ENCODE data around the gene UNC45A.

UNC45A gene

DNA sequence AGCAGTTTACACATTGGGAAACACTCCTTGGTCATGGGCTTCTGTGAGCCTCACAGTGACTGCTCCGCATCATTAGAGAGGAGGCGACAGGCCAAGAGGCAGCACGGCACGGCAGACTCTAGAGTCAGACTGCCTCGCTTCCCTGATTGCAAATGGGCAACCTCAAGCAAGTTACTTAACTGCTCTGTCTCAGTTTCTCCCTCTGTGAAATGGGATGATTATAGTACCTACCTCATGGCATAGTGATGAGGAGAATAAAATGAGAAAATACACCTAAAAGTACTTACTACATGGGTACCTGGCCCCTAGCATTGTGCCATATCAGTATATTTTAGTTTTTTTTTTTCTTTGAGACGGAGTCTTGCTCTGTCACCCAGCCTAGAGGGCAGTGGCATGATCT lies 15.6 kb downstream of the UNC45A start:
- H3K36me3 Mint-ChIP-seq (ENCODE audit: low read depth) = peaks cover 90% of the 10 kb centered on the region
- no peak overlapping the region for H3K27ac Mint-ChIP-seq
- no peak overlapping the region for H3K4me3 Mint-ChIP-seq
- no peaks in the 10 kb centered on the region for H3K9me3 Mint-ChIP-seq
- intact Hi-C loops (cut with micrococcal nuclease) = loop anchor here (10.0 kb wide), 1 partner anchor 324 kb away; no protein-coding TSS in a partner anchor
- no peaks in the 10 kb centered on the region for H3K27me3 Mint-ChIP-seq
- peaks cover 44% of the 10 kb centered on the region for H3K4me1 Mint-ChIP-seq (ENCODE audit: low read depth)

DNA sequence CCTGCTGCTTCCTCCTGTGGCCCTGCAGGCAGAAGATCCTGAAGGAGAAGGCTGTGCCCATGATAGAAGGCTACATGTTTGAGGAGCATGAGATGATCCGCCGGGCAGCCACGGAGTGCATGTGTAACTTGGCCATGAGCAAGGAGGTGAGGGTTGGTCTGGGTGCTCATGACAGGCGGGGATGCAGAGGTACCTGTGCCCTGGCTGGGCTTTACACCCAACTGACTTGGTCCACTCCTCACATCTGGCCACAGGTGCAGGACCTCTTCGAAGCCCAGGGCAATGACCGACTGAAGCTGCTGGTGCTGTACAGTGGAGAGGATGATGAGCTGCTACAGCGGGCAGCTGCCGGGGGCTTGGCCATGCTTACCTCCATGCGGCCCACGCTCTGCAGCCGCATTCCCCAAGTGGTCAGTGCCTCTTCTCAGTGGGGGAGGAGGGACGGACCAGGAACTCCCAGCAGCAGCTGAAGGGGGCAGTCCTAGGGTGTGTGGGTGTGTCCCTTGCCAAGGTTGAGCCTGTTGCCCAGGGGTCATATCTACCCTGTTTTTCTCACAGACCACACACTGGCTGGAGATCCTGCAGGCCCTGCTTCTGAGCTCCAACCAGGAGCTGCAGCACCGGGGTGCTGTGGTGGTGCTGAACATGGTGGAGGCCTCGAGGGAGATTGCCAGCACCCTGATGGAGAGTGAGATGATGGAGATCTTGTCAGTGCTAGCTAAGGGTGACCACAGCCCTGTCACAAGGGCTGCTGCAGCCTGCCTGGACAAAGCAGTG lies 18.0 kb downstream of the UNC45A start:
- H3K27ac Mint-ChIP-seq = peak overlapping the region; percentile 98
- peaks cover 75% of the 10 kb centered on the region for H3K36me3 Mint-ChIP-seq (ENCODE audit: low read depth)
- H3K4me1 Mint-ChIP-seq (ENCODE audit: low read depth) = peaks cover 49% of the 10 kb centered on the region
- no peaks in the 10 kb centered on the region for H3K27me3 Mint-ChIP-seq
- H3K4me3 Mint-ChIP-seq = no peak overlapping the region
- intact Hi-C loops (cut with micrococcal nuclease) = loop anchor here (10.0 kb wide), 1 partner anchor 322 kb away; no protein-coding TSS in a partner anchor
- no peaks in the 10 kb centered on the region for H3K9me3 Mint-ChIP-seq

DNA sequence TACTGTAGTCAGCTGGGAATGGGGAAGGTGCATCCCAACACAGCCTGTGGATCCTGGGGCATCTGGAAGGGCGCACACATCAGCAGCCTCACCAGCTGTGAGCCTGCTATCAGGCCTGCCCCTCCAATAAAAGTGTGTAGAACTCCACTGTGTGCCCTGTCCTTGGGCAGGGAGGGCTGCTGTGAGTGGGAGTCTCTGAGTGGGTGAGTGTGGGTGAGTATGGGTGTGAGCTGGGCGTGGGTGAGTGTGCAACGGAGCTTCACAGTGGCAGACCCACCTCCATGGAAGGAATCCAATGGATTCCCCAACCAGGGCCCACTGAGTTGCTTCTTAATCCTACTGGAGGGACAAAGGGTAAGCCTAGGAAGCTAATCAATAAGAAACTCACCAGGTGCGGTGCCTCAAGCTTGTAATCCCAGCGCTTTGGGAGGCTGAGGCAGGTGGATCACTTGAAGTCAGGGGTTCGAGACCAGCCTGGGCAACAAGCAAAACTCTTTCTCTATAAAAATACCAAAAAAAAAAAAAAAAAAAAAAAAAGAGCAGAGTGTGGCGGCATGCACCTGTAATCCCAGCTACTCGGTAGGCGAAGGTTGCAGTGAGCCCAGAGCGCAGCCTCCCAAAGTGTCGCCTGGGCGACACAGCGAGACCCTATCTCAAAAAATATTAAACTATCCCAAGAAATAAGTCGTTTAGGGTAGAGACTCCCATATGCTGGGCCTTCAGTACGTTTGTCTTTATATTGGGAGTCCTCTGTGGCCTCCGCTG lies 19.0 kb downstream of the UNC45A start:
- Mint-ChIP-seq H3K4me3 (peak overlapping the region; percentile 88), H3K27ac (peak overlapping the region; percentile 98), H3K9me3 (no peaks in the 10 kb centered on the region), H3K36me3 (ENCODE audit: low read depth) (peaks cover 65% of the 10 kb centered on the region), H3K27me3 (no peaks in the 10 kb centered on the region), H3K4me1 (ENCODE audit: low read depth) (peaks cover 39% of the 10 kb centered on the region)
- intact Hi-C loops (cut with micrococcal nuclease) = loop anchor here (2.0 to 10.0 kb wide), 2 partner anchors 41 to 321 kb away; partner anchors contain the start of gene PRC1

DNA sequence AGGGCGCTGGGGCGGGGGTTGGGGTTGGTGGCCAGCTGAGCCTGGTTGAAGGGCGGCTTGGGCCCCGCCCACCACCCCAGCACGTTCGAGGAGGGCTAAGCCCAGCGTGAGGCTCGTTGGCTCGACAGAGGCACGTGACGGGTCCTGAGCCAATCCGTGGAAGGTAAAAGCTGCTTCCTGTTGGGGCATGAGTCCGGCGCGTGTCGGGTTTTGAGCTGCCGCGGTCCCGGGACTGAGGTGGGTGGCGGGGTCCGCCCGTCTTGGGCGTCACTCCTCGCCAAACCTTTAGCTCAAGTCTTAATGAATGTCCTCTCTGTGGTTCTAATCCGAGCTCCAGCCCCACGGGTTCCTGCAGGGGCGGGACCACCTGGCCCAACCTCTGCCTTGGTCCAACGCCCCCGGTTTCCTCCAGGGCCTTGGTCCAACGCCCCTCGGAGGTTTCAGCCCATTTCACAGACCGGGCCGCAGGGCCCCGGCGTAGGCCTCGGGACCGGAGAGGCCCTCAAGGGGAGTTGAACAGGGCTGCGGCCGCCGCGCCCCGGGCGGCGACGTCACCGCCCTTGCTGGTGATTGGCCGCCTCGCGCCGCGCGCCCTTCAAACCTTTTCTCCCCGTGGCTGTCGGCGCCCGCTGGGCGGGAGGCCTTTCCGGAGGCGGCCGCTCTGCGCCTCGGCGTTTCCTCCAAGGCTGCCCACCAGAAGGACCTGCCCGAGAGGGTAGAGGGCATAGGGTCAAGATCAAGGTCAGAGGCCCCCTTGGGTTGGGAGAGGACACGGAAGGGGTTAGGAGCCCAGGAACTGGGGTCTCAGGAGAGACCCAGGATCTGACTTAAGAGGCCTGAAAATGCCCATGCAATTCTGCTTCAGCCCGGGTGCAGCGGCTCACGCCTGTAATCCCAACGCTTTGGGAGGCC lies 19.9 kb downstream of the UNC45A start, which contains the start of gene RCCD1:
TSS of gene RCCD1 (plus strand) at position 173 of the 912 bp plus-strand sequence. CDS start 1,851 bp downstream, outside the sequence.
- H3K36me3 Mint-ChIP-seq (ENCODE audit: low read depth) = peaks cover 65% of the 10 kb centered on the region

DNA sequence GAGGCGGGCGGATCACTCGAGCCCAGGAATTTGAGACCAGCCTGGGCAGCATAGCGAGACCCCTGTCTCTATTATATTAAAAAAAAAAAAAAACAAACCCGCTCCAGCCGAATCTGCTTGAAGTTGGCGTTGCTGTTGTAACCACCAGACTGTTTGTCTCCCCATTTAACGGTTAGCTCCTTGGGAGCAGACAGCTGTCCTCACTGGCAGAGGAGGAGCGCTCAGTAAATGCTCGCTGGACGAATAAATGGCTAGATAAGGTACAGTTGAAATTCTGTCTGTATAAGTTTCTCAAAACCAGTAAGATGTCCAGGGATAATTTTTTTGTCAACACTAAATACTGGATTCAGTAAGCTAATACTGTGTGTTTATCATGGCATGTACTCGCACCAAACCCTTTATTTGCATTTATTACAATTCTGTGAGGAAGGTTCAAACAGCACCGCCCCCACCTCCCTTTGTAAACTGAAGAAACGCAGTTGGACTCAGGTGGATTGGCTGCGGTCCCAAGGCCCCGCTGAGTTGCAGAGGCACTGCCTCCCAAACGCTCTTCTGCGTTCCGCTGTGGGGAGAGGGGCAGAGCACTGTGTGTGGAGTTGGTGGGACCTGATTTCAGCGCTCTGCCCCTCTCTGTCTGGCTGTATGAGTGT lies 20.7 kb downstream of the UNC45A start:
- Mint-ChIP-seq H3K27me3 (no peaks in the 10 kb centered on the region), H3K4me3 (peak overlapping the region; percentile 88), H3K4me1 (ENCODE audit: low read depth) (peaks cover 35% of the 10 kb centered on the region), H3K36me3 (ENCODE audit: low read depth) (peaks cover 65% of the 10 kb centered on the region), H3K27ac (peak overlapping the region; percentile 98), H3K9me3 (no peaks in the 10 kb centered on the region)
- intact Hi-C loops (cut with micrococcal nuclease) = loop anchor here (1.0 to 10.0 kb wide), 4 partner anchors 39 to 319 kb away; partner anchors contain the start of gene PRC1

More for the DNA sequence above, 19.9 kb downstream of the UNC45A start, which contains the start of gene RCCD1:
- H3K27me3 Mint-ChIP-seq = no peaks in the 10 kb centered on the region
- intact Hi-C loops (cut with micrococcal nuclease) = loop anchor here (2.0 to 10.0 kb wide), 3 partner anchors 40 to 320 kb away; partner anchors contain the start of gene PRC1
- H3K4me3 Mint-ChIP-seq = peak within 1 kb of the TSS; percentile 88
- H3K9me3 Mint-ChIP-seq = no peaks in the 10 kb centered on the region
- peaks cover 36% of the 10 kb centered on the region for H3K4me1 Mint-ChIP-seq (ENCODE audit: low read depth)
- peak within 1 kb of the TSS; percentile 98 for H3K27ac Mint-ChIP-seq

DNA sequence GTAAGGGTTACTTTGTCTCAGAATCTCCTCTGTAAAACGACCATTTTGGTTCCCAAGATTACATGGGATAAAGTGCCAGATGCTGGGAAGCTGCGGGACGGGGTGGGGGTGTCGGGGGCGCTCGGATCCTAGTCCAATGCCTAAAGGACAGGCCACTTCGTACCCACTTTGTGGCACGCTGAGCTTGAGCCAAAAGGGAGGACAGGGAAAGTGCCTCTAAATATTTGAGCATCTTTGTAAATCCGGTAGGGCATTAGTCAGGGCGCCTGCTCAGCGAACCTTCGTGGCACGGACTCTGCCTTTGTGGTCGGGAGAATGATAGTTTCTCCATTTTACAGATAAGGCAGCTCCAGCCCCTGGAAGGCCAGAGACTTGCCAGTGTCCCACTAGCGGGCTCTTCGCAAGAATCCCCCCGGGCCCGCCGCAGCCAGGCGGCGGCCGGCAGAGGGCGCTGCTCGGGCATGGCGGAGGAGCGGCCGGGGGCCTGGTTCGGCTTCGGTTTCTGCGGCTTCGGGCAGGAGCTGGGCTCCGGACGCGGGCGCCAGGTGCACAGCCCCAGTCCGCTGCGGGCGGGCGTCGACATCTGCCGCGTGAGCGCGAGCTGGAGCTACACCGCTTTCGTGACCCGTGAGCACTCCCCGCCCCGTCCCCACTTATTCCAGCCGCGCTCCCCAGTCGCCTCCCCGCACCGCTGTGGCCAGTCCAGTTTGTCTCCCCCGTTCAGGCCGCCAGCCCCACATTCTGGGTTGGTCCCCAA lies 21.4 kb downstream of the UNC45A start:
- no peaks in the 10 kb centered on the region for H3K9me3 Mint-ChIP-seq
- H3K4me1 Mint-ChIP-seq (ENCODE audit: low read depth) = peaks cover 35% of the 10 kb centered on the region
- no peak overlapping the region for H3K27ac Mint-ChIP-seq

DNA sequence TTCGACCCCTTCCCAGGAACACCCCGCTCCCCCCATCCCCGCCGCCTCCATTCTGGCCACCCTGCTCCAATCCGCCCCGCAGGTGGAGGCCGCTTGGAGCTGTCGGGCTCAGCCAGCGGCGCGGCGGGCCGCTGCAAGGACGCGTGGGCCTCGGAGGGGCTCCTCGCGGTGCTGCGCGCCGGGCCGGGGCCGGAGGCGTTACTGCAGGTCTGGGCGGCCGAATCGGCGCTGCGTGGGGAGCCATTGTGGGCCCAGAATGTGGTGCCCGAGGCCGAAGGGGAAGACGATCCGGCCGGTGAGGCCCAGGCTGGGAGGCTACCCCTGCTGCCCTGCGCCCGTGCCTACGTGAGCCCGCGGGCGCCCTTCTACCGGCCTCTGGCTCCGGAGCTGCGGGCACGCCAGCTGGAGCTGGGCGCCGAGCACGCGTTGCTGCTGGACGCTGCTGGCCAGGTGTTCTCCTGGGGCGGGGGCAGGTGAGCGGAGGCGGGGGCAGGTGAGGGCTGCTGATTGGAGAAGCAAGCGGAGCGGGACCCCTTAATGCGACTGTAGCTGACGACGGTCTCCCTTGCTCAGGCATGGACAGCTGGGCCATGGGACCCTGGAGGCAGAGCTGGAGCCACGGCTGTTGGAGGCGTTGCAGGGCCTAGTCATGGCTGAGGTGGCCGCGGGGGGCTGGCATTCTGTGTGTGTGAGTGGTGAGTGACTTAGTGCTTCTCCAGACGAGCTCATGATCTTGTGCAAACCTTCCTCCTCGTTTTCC lies 22.1 kb downstream of the UNC45A start:
- peak overlapping the region; percentile 73 for H3K4me3 Mint-ChIP-seq
- intact Hi-C loops (cut with micrococcal nuclease) = loop anchor here (5.0 to 10.0 kb wide), 2 partner anchors 75 to 318 kb away; no protein-coding TSS in a partner anchor
- H3K36me3 Mint-ChIP-seq (ENCODE audit: low read depth) = peaks cover 66% of the 10 kb centered on the region
- H3K27me3 Mint-ChIP-seq = no peaks in the 10 kb centered on the region
- peaks cover 35% of the 10 kb centered on the region for H3K4me1 Mint-ChIP-seq (ENCODE audit: low read depth)
- H3K27ac Mint-ChIP-seq = no peak overlapping the region
- no peaks in the 10 kb centered on the region for H3K9me3 Mint-ChIP-seq

More for the DNA sequence above, 21.4 kb downstream of the UNC45A start:
- H3K4me3 Mint-ChIP-seq = peak overlapping the region; percentile 73
- intact Hi-C loops (cut with micrococcal nuclease) = loop anchor here (1.0 to 10.0 kb wide), 3 partner anchors 76 to 318 kb away; no protein-coding TSS in a partner anchor
- peaks cover 66% of the 10 kb centered on the region for H3K36me3 Mint-ChIP-seq (ENCODE audit: low read depth)
- H3K27me3 Mint-ChIP-seq = no peaks in the 10 kb centered on the region

DNA sequence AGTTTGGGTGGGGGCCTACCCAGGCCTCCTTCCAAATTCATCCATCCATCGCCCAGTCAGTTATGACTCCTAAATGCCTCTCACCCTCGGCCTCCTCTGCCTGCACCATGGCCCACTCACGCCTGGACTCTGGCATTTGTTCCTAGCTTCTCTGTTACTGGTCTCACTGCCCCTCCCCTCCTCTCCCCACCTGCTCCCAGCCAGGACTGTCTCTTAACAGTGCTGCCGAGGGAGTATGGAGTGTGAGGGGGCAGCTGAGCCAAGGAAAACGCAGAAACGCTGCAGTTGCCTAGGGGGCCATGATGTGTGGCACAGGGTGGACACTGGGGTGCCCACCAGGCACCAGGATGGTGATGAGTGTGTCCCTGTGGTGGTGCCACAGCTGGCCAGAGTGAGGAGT lies 22.7 kb downstream of the UNC45A start:
- intact Hi-C loops (cut with micrococcal nuclease) = loop anchor here (5.0 to 10.0 kb wide), 2 partner anchors 75 to 317 kb away; no protein-coding TSS in a partner anchor
- H3K9me3 Mint-ChIP-seq = no peaks in the 10 kb centered on the region
- no peaks in the 10 kb centered on the region for H3K27me3 Mint-ChIP-seq
- no peak overlapping the region for H3K27ac Mint-ChIP-seq
- H3K4me1 Mint-ChIP-seq (ENCODE audit: low read depth) = peaks cover 35% of the 10 kb centered on the region
- peaks cover 63% of the 10 kb centered on the region for H3K36me3 Mint-ChIP-seq (ENCODE audit: low read depth)
- H3K4me3 Mint-ChIP-seq = peak overlapping the region; percentile 66

DNA sequence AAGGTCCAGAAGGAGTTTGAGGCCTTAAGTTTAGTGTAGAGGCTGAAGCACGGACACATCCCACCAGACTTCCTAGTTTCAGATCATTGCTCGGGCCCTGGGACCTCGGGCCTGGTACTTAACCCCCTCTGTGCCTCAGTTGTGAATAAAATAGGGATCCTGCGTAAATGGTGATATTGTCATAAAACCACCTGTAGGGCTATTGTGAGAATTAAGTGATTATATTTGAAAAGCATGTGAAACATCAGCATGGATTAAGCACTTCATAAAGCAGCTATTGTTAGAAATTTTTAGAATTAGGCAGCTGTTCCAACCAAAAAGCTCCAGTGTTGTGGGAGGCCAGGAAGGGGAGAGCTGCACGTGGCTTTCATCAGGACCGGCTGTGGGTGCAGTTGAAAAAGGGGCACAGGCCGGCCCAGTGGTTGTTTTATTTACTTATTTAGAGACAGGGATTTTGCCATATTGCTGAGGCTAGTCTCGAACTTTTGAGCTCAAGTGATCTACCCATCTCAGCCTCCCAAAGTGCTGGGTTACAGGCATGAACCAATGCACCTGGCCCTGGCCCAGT lies 24.0 kb downstream of the UNC45A start:
- intact Hi-C loops (cut with micrococcal nuclease) = loop anchor here (5.0 to 10.0 kb wide), 2 partner anchors 73 to 316 kb away; no protein-coding TSS in a partner anchor
- Mint-ChIP-seq H3K36me3 (ENCODE audit: low read depth) (peaks cover 62% of the 10 kb centered on the region), H3K9me3 (no peaks in the 10 kb centered on the region), H3K4me3 (no peak overlapping the region), H3K27me3 (no peaks in the 10 kb centered on the region), H3K4me1 (ENCODE audit: low read depth) (peaks cover 29% of the 10 kb centered on the region), H3K27ac (no peak overlapping the region)

DNA sequence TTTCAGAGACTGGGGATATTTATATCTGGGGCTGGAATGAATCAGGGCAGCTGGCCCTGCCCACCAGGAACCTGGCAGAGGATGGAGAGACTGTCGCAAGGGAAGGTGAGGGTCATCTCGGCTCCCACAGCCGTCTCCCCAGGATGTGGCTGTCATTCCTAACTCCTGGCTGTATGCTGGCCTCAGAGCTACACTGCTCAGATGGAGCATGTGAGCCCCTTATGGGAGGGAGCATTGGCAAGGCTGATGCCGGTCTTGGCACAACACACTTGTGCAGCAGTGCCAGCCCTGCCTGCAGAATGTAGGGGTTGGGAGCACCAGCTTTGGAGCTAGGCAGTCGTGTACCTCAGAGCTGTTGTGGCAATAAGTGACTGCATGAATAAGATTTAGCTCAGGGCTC lies 24.8 kb downstream of the UNC45A start:
- Mint-ChIP-seq H3K4me3 (no peak overlapping the region), H3K4me1 (ENCODE audit: low read depth) (peaks cover 24% of the 10 kb centered on the region), H3K36me3 (ENCODE audit: low read depth) (peaks cover 66% of the 10 kb centered on the region), H3K27me3 (no peaks in the 10 kb centered on the region), H3K9me3 (no peaks in the 10 kb centered on the region), H3K27ac (no peak overlapping the region)
- intact Hi-C loops (cut with micrococcal nuclease) = loop anchor here (5.0 to 10.0 kb wide), 2 partner anchors 72 to 315 kb away; no protein-coding TSS in a partner anchor

DNA sequence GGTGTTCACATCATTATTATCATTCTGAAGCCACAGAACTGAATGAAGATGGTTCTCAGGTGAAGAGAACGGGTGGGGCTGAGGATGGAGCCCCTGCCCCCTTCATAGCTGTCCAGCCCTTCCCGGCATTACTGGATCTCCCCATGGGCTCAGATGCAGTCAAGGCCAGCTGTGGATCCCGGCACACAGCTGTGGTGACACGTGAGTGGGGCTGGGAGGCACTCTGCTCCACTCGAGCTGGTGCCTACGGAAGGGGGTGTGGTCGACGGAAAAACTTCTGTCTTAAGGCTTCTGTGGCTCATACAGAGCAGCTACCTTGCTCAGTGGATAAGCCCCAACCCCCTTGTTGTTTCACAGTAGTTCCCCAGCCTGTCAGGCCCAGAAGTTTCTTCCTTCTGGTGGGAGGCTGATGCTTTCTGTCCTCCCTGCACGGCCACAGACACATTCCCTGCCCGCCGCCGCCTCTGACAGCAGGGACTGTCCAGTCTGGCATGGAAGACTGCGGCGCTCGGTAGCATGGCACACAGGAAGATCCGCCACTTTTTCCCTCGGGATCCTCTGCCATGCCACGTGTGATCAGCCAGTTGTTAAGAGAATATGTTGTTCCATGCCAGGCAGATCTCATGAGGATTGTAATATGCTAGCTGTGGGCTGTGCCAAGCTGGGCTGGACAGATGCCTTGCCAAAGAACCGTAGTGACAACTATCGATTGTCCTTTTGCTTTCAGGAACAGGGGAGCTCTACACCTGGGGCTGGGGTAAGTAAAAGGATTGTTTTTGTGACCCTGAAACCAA lies 25.4 kb downstream of the UNC45A start:
- H3K27me3 Mint-ChIP-seq = no peaks in the 10 kb centered on the region
- H3K27ac Mint-ChIP-seq = no peak overlapping the region
- intact Hi-C loops (cut with micrococcal nuclease) = no loop called here
- H3K36me3 Mint-ChIP-seq (ENCODE audit: low read depth) = peaks cover 69% of the 10 kb centered on the region
- peaks cover 19% of the 10 kb centered on the region for H3K4me1 Mint-ChIP-seq (ENCODE audit: low read depth)
- no peak overlapping the region for H3K4me3 Mint-ChIP-seq
- H3K9me3 Mint-ChIP-seq = no peaks in the 10 kb centered on the region
